HepG2 (cell line): Measurements from ENCODE around the gene ATP7B. TPM values are rescaled to one million over a fixed set of nuclear protein-coding genes. Genes with fewer than 3 reads are reported as not detected.

Source experiments
- ATAC-seq: fragments of 200-7000 bp; cut with Tn5 transposase; 3 replicates; pipeline ENCODE4 v1.9.1; 2020; ENCODE audit warnings: mild to moderate bottlenecking, moderate library complexity
- BruUV-seq: library from RNA; stranded (reverse); fragments of 400-500 nt; replicated peaks from 2 replicates; lab custom pipeline; 2021; lab: Mats Ljungman, UMichigan
- CTCF ChIA-PET: fragments of 300-600 bp; formaldehyde crosslinking; extraction: SDS; loops from one replicate; lab custom pipeline; 2021; ENCODE audit warnings: low total read pairs, inconsistent platforms, low intra/inter-chr PET ratio; lab: Yijun Ruan, JAX
- POLR2A ChIA-PET: fragments of 350-600 bp; sonication (Branson Sonifier 250); formaldehyde crosslinking; loops from one replicate; lab custom pipeline; 2020; ENCODE audit warnings: antibody characterized with exemption, inconsistent platforms; lab: Yijun Ruan, JAX
- DNase-seq: peaks from one replicate; pipeline ENCODE4 v3.0.0-alpha.2; 2015; ENCODE audit warnings: low spot score
- FAIRE-seq: peaks from 3 replicates; lab custom pipeline; 2011; peaks lifted over from hg19 to GRCh38; lab: Jason Lieb, UNC
- H2AFZ ChIP-seq: one replicate; pipeline ENCODE4 v1.6.1; 2011; ENCODE audit warnings: low read length, inconsistent platforms
- H3K27ac ChIP-seq: fragments of 300-600 bp; 3 replicates; pipeline ENCODE4 v1.8.0; 2011; ENCODE audit warnings: mixed run types, mild to moderate bottlenecking, mixed read lengths, low read length, inconsistent platforms; ENCODE audit not compliant: insufficient read depth; ENCODE audit errors: extremely low read length
- H3K27me3 ChIP-seq, 2 experiments: fragments of 200-600 bp in 1 of 2; 2 replicates in 1 of 2; 3 replicates in 1 of 2; pipeline versions ENCODE4 v1.6.0 to v1.8.0; 2011; ENCODE audit warnings: low read length in 2 of 2, mild to moderate bottlenecking in 2 of 2, moderate library complexity in 2 of 2, inconsistent platforms in 1 of 2; ENCODE audit not compliant: insufficient read depth in 2 of 2, control insufficient read depth in 1 of 2
- H3K36me3 ChIP-seq, 2 experiments: fragments of 200-600 bp in 1 of 2; replicated peaks in 1 of 2; 2 replicates in 1 of 2; 3 replicates in 1 of 2; pipeline versions ENCODE4 v1.5.1 to v1.8.0; 2011; ENCODE audit warnings: low read length in 2 of 2, inconsistent platforms in 1 of 2; ENCODE audit not compliant: insufficient read depth in 2 of 2, control insufficient read depth in 1 of 2
- H3K4me1 ChIP-seq: 2 replicates; pipeline ENCODE4 v1.5.1; 2012; ENCODE audit warnings: low read length, inconsistent platforms; ENCODE audit not compliant: insufficient read depth
- H3K4me2 ChIP-seq: 2 replicates; pipeline ENCODE4 v1.6.0; 2011; ENCODE audit warnings: low read depth, low read length, inconsistent platforms
- H3K4me3 ChIP-seq, 3 experiments: fragments of 200-600 bp in 1 of 3; sonication (generic), shearing (Covaris generic) in 1 of 3; replicated peaks in 1 of 3; 2 replicates each; pipeline ENCODE4 v1.5.1; 2011 to 2016; ENCODE audit warnings: low read length in 3 of 3, inconsistent platforms in 2 of 3, low read depth in 2 of 3, mild to moderate bottlenecking in 2 of 3, control low read depth in 1 of 3, mixed read lengths in 1 of 3; ENCODE audit not compliant: insufficient read depth in 1 of 3
- H3K79me2 ChIP-seq: one replicate; pipeline ENCODE4 v1.6.1; 2011; ENCODE audit warnings: low read length, inconsistent platforms; ENCODE audit not compliant: insufficient read depth
- H3K9ac ChIP-seq: 2 replicates; pipeline ENCODE4 v1.6.0; 2011; ENCODE audit warnings: mild to moderate bottlenecking, low read depth, low read length, inconsistent platforms; ENCODE audit not compliant: insufficient read depth
- H3K9me3 ChIP-seq: 2 replicates; pipeline ENCODE4 v1.5.1; 2012; ENCODE audit warnings: mild to moderate bottlenecking, low read length
- H4K20me1 ChIP-seq: 2 replicates; pipeline ENCODE4 v1.6.0; 2011; ENCODE audit warnings: inconsistent platforms, mild to moderate bottlenecking, low read length, moderate library complexity; ENCODE audit not compliant: insufficient read depth
- ARID5B ChIP-seq: IDR thresholded peaks from 2 replicates; pipeline ENCODE4 v1.4.0; 2020; ENCODE audit warnings: mild to moderate bottlenecking, missing genetic modification reagents
- E2F1 ChIP-seq: sonication (generic); formaldehyde crosslinking; IDR thresholded peaks from 2 replicates; pipeline ENCODE4 v1.5.0; 2020; ENCODE audit warnings: missing genetic modification reagents
- FIP1L1 ChIP-seq: fragments of 200-400 bp; formaldehyde crosslinking; IDR thresholded peaks from 2 replicates; pipeline ENCODE4 v1.6.1; 2018; ENCODE audit warnings: low read depth, mild to moderate bottlenecking, low read length, moderate library complexity, borderline replicate concordance; ENCODE audit not compliant: insufficient read depth
- KIAA2018 ChIP-seq: sonication (generic); formaldehyde crosslinking; IDR thresholded peaks from 2 replicates; pipeline ENCODE4 v1.5.0; 2020; ENCODE audit warnings: mild to moderate bottlenecking, missing genetic modification reagents, borderline replicate concordance
- POLR2G ChIP-seq: fragments of 200-400 bp; formaldehyde crosslinking; IDR thresholded peaks from 2 replicates; pipeline ENCODE4 v1.6.1; 2018; ENCODE audit warnings: mild to moderate bottlenecking, low read depth, low read length, moderate library complexity
- SIX4 ChIP-seq: sonication (generic); formaldehyde crosslinking; IDR thresholded peaks from 2 replicates; pipeline ENCODE4 v1.4.0; 2020; ENCODE audit warnings: missing genetic modification reagents
- ZNF225 ChIP-seq: sonication (generic); formaldehyde crosslinking; IDR thresholded peaks from 2 replicates; pipeline ENCODE4 v1.4.0; 2020; ENCODE audit warnings: mild to moderate bottlenecking, missing genetic modification reagents
- ZNF333 ChIP-seq: sonication (generic); formaldehyde crosslinking; IDR thresholded peaks from 2 replicates; pipeline ENCODE4 v1.4.0; 2020; ENCODE audit warnings: mild to moderate bottlenecking, missing genetic modification reagents, borderline replicate concordance
- ZNF883 ChIP-seq: sonication (generic); formaldehyde crosslinking; IDR thresholded peaks from 2 replicates; pipeline ENCODE4 v1.5.1; 2020; ENCODE audit warnings: mild to moderate bottlenecking, missing genetic modification reagents; ENCODE audit errors: not compliant biosample characterization
- WGBS: methylation state at CpG from one replicate; pipeline ENCODE4 v1.1.6; 2017; ENCODE audit warnings: low lambda C conversion rate; 5-methylcytosine and 5-hydroxymethylcytosine counted together
- in situ Hi-C: cut with HindIII; loops from 2 replicates; pipeline ENCODE4 v1.10.0; 2017; ENCODE audit warnings: low pct_unique_long_range_greater_than_20kb; ENCODE audit not compliant: extremely low pct_ligation_motif_present
- intact Hi-C: fragments of 100-400 bp; cut with micrococcal nuclease; formaldehyde crosslinking; loops from one replicate; pipeline ENCODE4 v1.10.0; 2022; ENCODE audit not compliant: unreplicated experiment
- polyA plus RNA-seq, 8 experiments: library from polyadenylated mRNA; depleted of rRNA in 3 of 8; stranded (reverse) in 7 of 8; unstranded in 1 of 8; fragments of >200 nt; fragmentation: Illumina TruSeq in 4 of 8; extraction: Trizol in 4 of 8; gene quantifications; 2 replicates each; pipeline versions ENCODE4 v1.2.1 to v1.2.3, GENCODE V29; 2011 to 2016; ENCODE audit warnings: low read depth in 4 of 8, missing spikeins in 1 of 8, mixed read lengths in 1 of 8; ENCODE audit not compliant: insufficient read depth in 1 of 8
- total RNA-seq, 5 experiments: library from RNA; depleted of rRNA; stranded (reverse); fragments of >200 nt; fragmentation: Illumina TruSeq; extraction: Trizol; gene quantifications; 2 replicates each; pipeline ENCODE4 v1.2.3, GENCODE V29; 2016; ENCODE audit warnings: low read depth in 1 of 5

ATP7B gene
- total and polyA plus RNA-seq, 2 of the 13 experiments (the other 11 are each of a cell fraction or from before 2014, with no cell fraction given) = 31.8 to 57.4 TPM

- no peaks in the 10 kb centered on the region for H3K79me2 ChIP-seq
- TF ChIP-seq FIP1L1 (no peak), ARID5B (CRISPR knock-in tag) (no peak), KIAA2018 (CRISPR knock-in tag) (no peak), ZNF333 (CRISPR knock-in tag) (no peak), SIX4 (CRISPR knock-in tag) (no peak), ZNF225 (no peak), ZNF883 (CRISPR knock-in tag) (no peak), E2F1 (CRISPR knock-in tag) (no peak), POLR2G (no peak)
- no peak overlapping the region for H3K9ac ChIP-seq
- no peak overlapping the region for H3K4me3 ChIP-seq
- no peaks in the 10 kb centered on the region for H3K4me1 ChIP-seq
- FAIRE-seq (no peak), DNase-seq (no peak), ATAC-seq (no peak)
- H3K9me3 ChIP-seq = no peaks in the 10 kb centered on the region
- ChIA-PET CTCF (no interaction called here), POLR2A (no interaction called here)
- H3K36me3 ChIP-seq = no peaks in the 10 kb centered on the region
- in situ Hi-C loops (no loop called here), intact Hi-C loops (no loop called here)
- 75% methylated on average over 4 of the region's 4 CpGs for WGBS
- BruUV-seq = no TSS peak
- no peaks in the 10 kb centered on the region for H3K27me3 ChIP-seq
- H3K27ac ChIP-seq = no peak overlapping the region
- H3K4me2 ChIP-seq = no peak overlapping the region
- H4K20me1 ChIP-seq = no peaks in the 10 kb centered on the region
- H2AFZ ChIP-seq = no peak overlapping the region
Measured at GRCh38 chr13:52053460-52053859, 42.2 kb upstream of the ATP7B start.
